K562 treated with DMSO at 1 percent for 48 hours (cell line): ENCODE measurements around the gene SDHAF1. TPM values are rescaled to one million over a fixed set of nuclear protein-coding genes. Genes with fewer than 3 reads are reported as not detected.

ENCODE experiments used
- total RNA-seq: library from RNA; unstranded; fragments of 300-600 nt; gene quantifications from 2 replicates; pipeline ENCODE4 v1.2.3, GENCODE V29; 2022; ENCODE audit warnings: low replicate concordance; ENCODE audit errors: extremely low read depth

Gene SDHAF1, protein sequence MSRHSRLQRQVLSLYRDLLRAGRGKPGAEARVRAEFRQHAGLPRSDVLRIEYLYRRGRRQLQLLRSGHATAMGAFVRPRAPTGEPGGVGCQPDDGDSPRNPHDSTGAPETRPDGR
- total RNA-seq = not detected in 2 replicates

DNA sequence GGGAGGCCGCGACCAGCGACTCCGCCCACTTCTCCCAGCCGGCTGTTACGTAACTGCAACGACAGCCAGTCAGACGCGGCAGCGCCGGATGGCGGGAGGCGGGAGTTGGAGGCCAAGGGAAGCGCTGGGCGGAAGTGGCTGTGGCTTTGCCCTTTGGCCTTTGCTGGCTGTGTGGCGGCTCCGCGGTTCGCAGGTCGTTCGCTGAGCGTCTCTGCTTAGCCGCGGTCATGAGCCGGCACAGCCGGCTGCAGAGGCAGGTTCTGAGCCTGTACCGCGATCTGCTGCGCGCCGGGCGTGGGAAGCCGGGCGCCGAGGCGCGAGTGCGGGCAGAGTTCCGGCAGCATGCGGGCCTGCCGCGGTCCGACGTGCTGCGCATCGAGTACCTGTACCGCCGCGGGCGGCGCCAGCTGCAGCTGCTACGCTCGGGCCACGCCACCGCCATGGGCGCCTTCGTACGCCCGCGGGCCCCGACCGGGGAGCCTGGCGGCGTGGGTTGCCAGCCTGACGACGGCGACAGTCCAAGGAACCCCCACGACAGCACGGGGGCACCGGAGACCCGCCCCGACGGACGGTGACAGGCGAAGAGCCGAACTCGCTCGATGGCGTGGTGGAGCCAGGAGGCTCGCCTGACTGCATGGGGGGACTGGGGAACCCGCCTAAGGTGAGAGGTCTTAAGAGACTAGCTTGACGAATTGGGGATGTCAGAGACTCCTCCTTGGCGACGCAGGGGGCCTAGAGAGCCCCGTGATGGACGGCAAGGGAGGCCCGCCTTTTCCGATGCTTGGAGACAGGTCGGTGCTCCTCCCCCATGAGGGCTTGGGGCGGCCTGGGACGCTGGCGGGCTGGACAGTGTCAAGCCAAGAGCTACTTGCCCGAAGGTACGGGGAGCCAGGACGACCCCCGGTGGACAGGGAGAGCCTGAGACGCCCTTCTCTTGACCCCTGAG, at the start of gene SDHAF1:
SDHAF1 (plus strand) TSS at position 141 of the 946 bp plus-strand sequence; CDS start at position 228, 87 bp downstream.

DNA sequence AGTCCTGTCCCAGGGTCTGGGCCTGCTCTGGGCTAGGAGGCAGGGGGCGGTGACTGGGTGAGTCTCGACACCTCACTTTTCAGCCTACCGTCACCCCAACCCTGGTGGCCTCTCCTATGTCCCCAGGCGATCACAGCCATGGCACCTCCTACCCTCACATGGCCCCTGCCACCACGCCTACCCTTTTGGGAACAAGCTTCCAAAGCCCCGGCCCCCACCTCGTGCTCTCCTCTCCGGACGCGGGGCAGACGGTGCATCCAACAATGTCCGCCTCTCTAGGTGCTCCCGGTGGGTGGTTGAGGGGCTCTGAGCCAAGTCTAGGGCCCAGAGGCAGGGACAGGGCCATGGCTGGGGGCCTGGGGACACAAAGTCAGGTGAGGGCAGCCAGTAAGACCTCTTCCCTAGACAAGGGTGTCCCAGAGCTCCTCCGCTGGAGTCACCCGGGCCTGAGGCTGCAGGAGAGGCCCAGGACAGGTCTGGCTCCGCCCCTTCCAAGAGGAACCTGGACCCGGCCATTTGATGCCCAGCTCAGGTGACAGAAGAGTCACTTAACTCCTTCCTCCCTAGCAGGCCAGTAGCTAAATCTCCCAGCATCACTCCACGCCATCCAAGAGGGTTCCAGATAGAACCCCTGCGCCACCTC, 13.5 kb downstream of the SDHAF1 start, which contains the start of gene SYNE4:
SYNE4 (minus strand) TSS at position 478 of the 643 bp plus-strand sequence; CDS start at position 346, 132 bp downstream.

DNA sequence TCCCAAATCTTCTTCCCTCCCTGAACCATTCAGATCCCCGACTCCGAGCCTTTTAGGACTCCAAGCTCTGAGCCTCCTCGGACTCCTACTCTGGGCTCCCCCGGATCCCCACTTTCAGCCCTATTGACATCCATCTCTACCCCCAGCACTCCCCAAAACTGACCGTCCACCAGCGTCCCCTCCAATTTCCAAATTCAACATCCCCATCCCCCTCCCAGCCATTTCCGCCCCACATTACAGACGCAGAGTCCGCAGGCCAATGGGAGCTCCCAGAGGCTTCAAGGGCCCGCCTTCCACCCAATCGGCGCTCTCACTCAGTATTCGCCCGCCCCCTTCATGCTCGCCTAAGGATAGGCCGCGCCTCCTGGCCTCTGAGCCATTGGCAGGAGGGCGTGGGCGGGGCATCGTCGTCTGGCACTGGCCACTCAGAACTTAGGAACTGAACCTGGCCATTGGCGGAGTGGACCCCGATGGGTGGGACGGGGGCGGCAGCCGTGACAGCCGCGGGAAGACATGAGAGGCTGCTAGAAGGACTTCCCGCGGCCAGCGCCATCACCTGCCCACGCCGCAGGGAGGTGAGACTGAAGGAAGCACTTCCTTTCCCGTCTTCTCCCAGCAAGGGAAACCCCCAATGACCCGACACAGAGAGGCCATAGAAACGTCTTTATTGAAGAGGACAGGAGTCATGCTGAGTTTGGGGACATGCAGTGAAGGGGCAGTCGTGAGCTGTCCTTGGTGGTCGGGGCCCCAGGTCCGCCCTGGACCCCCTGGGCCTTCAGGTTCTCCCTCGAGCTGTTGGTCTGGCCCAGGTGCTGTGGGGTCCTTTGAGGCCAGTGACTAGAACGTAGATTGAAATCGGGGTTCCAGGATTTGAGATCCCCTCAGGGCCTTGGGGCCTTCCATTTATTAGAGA, 19.3 kb downstream of the SDHAF1 start, which contains the start of gene ALKBH6:
ALKBH6 (minus strand) TSS at position 202 of the 913 bp plus-strand sequence. CDS start 816 bp downstream, outside the sequence.

DNA sequence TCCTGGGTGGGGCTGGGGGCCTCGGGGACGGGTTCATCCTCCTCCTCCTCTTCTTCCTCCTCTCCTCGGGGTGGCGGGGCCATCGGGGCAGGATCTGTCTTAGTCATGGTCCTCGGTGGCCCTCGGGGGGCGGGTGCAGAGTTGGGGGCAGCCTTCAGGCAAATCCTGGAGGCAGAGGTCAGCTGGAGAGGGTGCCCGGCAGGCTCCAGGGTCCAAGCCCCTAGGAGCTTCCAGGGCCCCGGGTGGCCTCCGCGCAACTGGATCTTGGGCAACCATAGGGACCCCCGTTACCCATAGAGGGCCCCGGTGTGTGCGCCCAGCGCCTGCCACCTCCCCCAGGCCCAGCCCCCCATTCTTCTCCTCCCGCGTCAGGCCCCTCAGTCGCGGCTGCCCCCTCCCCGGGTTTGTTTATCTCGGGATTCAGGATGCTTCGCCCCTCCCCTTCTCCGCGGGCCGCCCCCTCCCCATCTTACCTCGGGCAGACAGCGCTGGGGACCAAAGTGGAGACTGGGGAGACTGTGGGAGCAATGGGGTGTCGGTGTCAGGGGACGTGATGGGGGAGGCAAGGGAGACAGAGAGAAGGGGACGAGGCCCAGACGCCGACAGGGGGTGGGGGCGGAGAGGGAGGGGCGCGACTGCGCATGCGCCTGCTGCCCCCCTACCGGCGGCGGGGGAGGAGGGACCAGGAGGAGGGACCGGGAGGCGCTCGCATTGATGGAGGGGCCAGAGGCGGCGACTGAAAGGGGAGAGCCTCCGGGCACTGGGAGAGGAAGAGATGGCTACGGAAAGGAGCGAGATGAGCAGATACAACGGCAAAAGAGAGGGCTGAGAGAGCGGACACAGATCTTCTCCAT, 37.5 kb downstream of the SDHAF1 start, which contains the start of gene CLIP3:
CLIP3 (minus strand) TSS at position 623 of the 854 bp plus-strand sequence; CDS start at position 107, 516 bp downstream.

Other genes starting within 250 kb of the SDHAF1 start
- gene U2AF1L4, start 249.8 kb upstream of the SDHAF1 start, total RNA-seq = not detected in 2 replicates
- gene PSENEN, start 249.5 kb upstream of the SDHAF1 start, total RNA-seq = not detected in 2 replicates
- gene LIN37, start 246.6 kb upstream of the SDHAF1 start, total RNA-seq = not detected in 2 replicates
- not detected in 2 replicates for gene HSPB6, start 238.2 kb upstream of the SDHAF1 start, total RNA-seq
- not detected in 2 replicates for gene PROSER3, start 237.0 kb upstream of the SDHAF1 start, total RNA-seq
- gene ARHGAP33, start 219.6 kb upstream of the SDHAF1 start, total RNA-seq = not detected in 2 replicates
- gene PRODH2, start 182.3 kb upstream of the SDHAF1 start, total RNA-seq = not detected in 2 replicates
- not detected in 2 replicates for gene NPHS1, start 142.7 kb upstream of the SDHAF1 start, total RNA-seq
- gene KIRREL2, start 138.3 kb upstream of the SDHAF1 start, total RNA-seq = not detected in 2 replicates
- gene APLP1, start 126.6 kb upstream of the SDHAF1 start, total RNA-seq = not detected in 2 replicates
- not detected in 2 replicates for gene NFKBID, start 94.6 kb upstream of the SDHAF1 start, total RNA-seq
- not detected in 2 replicates for gene HCST, start 92.7 kb upstream of the SDHAF1 start, total RNA-seq
- not detected in 2 replicates for gene TYROBP, start 86.9 kb upstream of the SDHAF1 start, total RNA-seq
- not detected in 2 replicates for gene LRFN3, start 58.8 kb upstream of the SDHAF1 start, total RNA-seq
- gene SYNE4, start 13.6 kb downstream of the SDHAF1 start, total RNA-seq = not detected in 2 replicates
- gene ALKBH6, start 19.0 kb downstream of the SDHAF1 start, total RNA-seq = not detected in 2 replicates
- not detected in 2 replicates for gene CLIP3, start 37.7 kb downstream of the SDHAF1 start, total RNA-seq
- not detected in 2 replicates for gene THAP8, start 59.1 kb downstream of the SDHAF1 start, total RNA-seq
- not detected in 2 replicates for gene WDR62, start 59.7 kb downstream of the SDHAF1 start, total RNA-seq
- not detected in 2 replicates for gene OVOL3, start 116.0 kb downstream of the SDHAF1 start, total RNA-seq
- gene POLR2I, start 119.7 kb downstream of the SDHAF1 start, total RNA-seq = not detected in 2 replicates
- not detected in 2 replicates for gene TBCB, start 120.3 kb downstream of the SDHAF1 start, total RNA-seq
- gene CAPNS1, start 144.9 kb downstream of the SDHAF1 start, total RNA-seq = not detected in 2 replicates
- not detected in 2 replicates for gene COX7A1, start 157.3 kb downstream of the SDHAF1 start, total RNA-seq
- gene ZNF565, start 219.5 kb downstream of the SDHAF1 start, total RNA-seq = not detected in 2 replicates
- gene ZNF146, start 219.9 kb downstream of the SDHAF1 start, total RNA-seq = not detected in 2 replicates